IMR-90 (cell line): Measurements from ENCODE around the gene RPL35. TPM values are rescaled to one million over a fixed set of nuclear protein-coding genes. Genes with fewer than 3 reads are reported as not detected.

Experiments
- ATAC-seq: fragments of 200-7000 bp; cut with Tn5 transposase; 2 replicates; pipeline ENCODE4 v1.9.1; 2020; ENCODE audit warnings: low read depth, mild to moderate bottlenecking, moderate library complexity
- BruUV-seq: library from RNA; stranded (reverse); fragments of 400-500 nt; replicated peaks from 2 replicates; lab custom pipeline; 2021; lab: Mats Ljungman, UMichigan
- CTCF ChIA-PET: fragments of 300-600 bp; formaldehyde crosslinking; extraction: SDS; loops from one replicate; lab custom pipeline; 2021; ENCODE audit warnings: antibody characterized with exemption; lab: Yijun Ruan, JAX
- POLR2A ChIA-PET: fragments of 300-600 bp; sonication (Branson Sonifier 250); formaldehyde crosslinking; loops from one replicate; lab custom pipeline; 2022; ENCODE audit warnings: antibody characterized with exemption; ENCODE audit not compliant: unreplicated experiment; lab: Charles Lee
- DNase-seq: peaks from one replicate; pipeline ENCODE4 v3.0.0; 2013
- H2AFZ ChIP-seq: replicated peaks from 2 replicates; pipeline ENCODE3; 2013; ENCODE audit warnings: low read length, mild to moderate bottlenecking; ENCODE audit not compliant: poor library complexity
- H2AK5ac ChIP-seq: 2 replicates; pipeline ENCODE4 v1.6.1; 2013; ENCODE audit warnings: low read depth, low read length, inconsistent platforms
- H2AK9ac ChIP-seq: replicated peaks from 2 replicates; pipeline ENCODE3; 2013; ENCODE audit warnings: mild to moderate bottlenecking, low read depth, low read length, moderate library complexity; ENCODE audit not compliant: poor library complexity
- H2BK120ac ChIP-seq: 2 replicates; pipeline ENCODE4 v1.6.1; 2013; ENCODE audit warnings: low read depth, low read length, inconsistent platforms
- H2BK15ac ChIP-seq: 3 replicates; pipeline ENCODE4 v1.6.1; 2013; ENCODE audit warnings: low read depth, low read length, inconsistent platforms
- H2BK20ac ChIP-seq: 2 replicates; pipeline ENCODE4 v1.6.1; 2013; ENCODE audit warnings: low read depth, mild to moderate bottlenecking, inconsistent platforms, low read length, moderate library complexity
- H2BK5ac ChIP-seq: 2 replicates; pipeline ENCODE4 v1.6.1; 2013; ENCODE audit warnings: mild to moderate bottlenecking, low read depth, low read length, inconsistent platforms; ENCODE audit not compliant: poor library complexity, severe bottlenecking
- H3K14ac ChIP-seq: replicated peaks from 2 replicates; pipeline ENCODE4 v1.6.1; 2013; ENCODE audit warnings: low read depth, low read length, inconsistent platforms
- H3K18ac ChIP-seq: 2 replicates; pipeline ENCODE4 v1.6.1; 2013; ENCODE audit warnings: low read depth, low read length, control low read depth
- H3K23ac ChIP-seq: 2 replicates; pipeline ENCODE4 v1.6.1; 2013; ENCODE audit warnings: low read depth, low read length, inconsistent platforms
- H3K27ac ChIP-seq: 2 replicates; pipeline ENCODE4 v1.5.1; 2013; ENCODE audit warnings: mild to moderate bottlenecking, control low read depth, low read length; ENCODE audit not compliant: insufficient read depth
- H3K27me3 ChIP-seq: 2 replicates; pipeline ENCODE4 v1.6.1; 2013; ENCODE audit warnings: low read length; ENCODE audit not compliant: control insufficient read depth, insufficient read depth
- H3K36me3 ChIP-seq: 2 replicates; pipeline ENCODE4 v1.6.1; 2013; ENCODE audit warnings: low read length, mixed read lengths; ENCODE audit not compliant: control insufficient read depth, insufficient read depth
- H3K4ac ChIP-seq: 2 replicates; pipeline ENCODE4 v1.6.1; 2013; ENCODE audit warnings: low read depth, low read length, inconsistent platforms
- H3K4me1 ChIP-seq: 2 replicates; pipeline ENCODE4 v1.6.1; 2013; ENCODE audit warnings: low read length, mixed read lengths; ENCODE audit not compliant: control insufficient read depth, insufficient read depth
- H3K4me2 ChIP-seq: 2 replicates; pipeline ENCODE4 v1.6.1; 2013; ENCODE audit warnings: low read depth, mild to moderate bottlenecking, control low read depth, low read length, moderate library complexity
- H3K4me3 ChIP-seq: 2 replicates; pipeline ENCODE4 v1.5.1; 2013; ENCODE audit warnings: low read depth, mild to moderate bottlenecking, control low read depth, low read length, moderate library complexity; ENCODE audit not compliant: insufficient read depth
- H3K56ac ChIP-seq: 2 replicates; pipeline ENCODE4 v1.6.1; 2013; ENCODE audit warnings: low read length, inconsistent platforms; ENCODE audit not compliant: insufficient read depth; ENCODE audit errors: extremely low read depth
- H3K79me1 ChIP-seq, 2 experiments: 2 replicates each; pipeline ENCODE4 v1.6.1; 2013; ENCODE audit warnings: low read length in 2 of 2, inconsistent platforms in 1 of 2, low read depth in 1 of 2
- H3K9ac ChIP-seq: 2 replicates; pipeline ENCODE4 v1.6.1; 2013; ENCODE audit warnings: low read depth, low read length, control low read depth
- H3K9me1 ChIP-seq: 2 replicates; pipeline ENCODE4 v1.6.1; 2013; ENCODE audit warnings: low read length, inconsistent platforms; ENCODE audit not compliant: insufficient read depth
- H3K9me3 ChIP-seq: 2 replicates; pipeline ENCODE4 v1.6.1; 2013; ENCODE audit warnings: low read length; ENCODE audit not compliant: control insufficient read depth, insufficient read depth
- H4K20me1 ChIP-seq: 2 replicates; pipeline ENCODE4 v1.6.1; 2013; ENCODE audit warnings: low read length, inconsistent platforms; ENCODE audit not compliant: insufficient read depth
- H4K5ac ChIP-seq: 2 replicates; pipeline ENCODE4 v1.6.1; 2013; ENCODE audit warnings: mild to moderate bottlenecking, low read depth, low read length, control low read depth
- H4K8ac ChIP-seq, 2 experiments: 2 replicates each; pipeline ENCODE4 v1.6.1; 2013; ENCODE audit warnings: low read depth in 2 of 2, low read length in 2 of 2, control low read depth in 1 of 2, inconsistent platforms in 1 of 2
- H4K91ac ChIP-seq: 2 replicates; pipeline ENCODE4 v1.6.1; 2013; ENCODE audit warnings: low read depth, low read length, inconsistent platforms; ENCODE audit not compliant: insufficient read depth
- BHLHE40 ChIP-seq: fragments of 150-350 bp; IDR thresholded peaks from 2 replicates; pipeline ENCODE4 v1.6.1; 2016; ENCODE audit warnings: mild to moderate bottlenecking, low read depth, low read length
- CEBPB ChIP-seq: IDR thresholded peaks from 2 replicates; pipeline ENCODE4 v1.6.1; 2012; ENCODE audit warnings: low read depth, low read length, improper control_type of control experiment
- CTCF ChIP-seq: conservative IDR thresholded peaks from 2 replicates; pipeline ENCODE4 v1.5.1; 2012; ENCODE audit warnings: mild to moderate bottlenecking, low read depth, low read length, improper control_type of control experiment
- ELK1 ChIP-seq: fragments of 150-350 bp; IDR thresholded peaks from 2 replicates; pipeline ENCODE4 v1.6.1; 2016; ENCODE audit warnings: low read depth, mild to moderate bottlenecking, low read length, moderate library complexity, borderline replicate concordance
- FOS ChIP-seq: fragments of 150-350 bp; IDR thresholded peaks from 2 replicates; pipeline ENCODE4 v1.6.1; 2016; ENCODE audit warnings: low read depth, low read length
- MAFK ChIP-seq: IDR thresholded peaks from 2 replicates; pipeline ENCODE4 v1.6.1; 2012; ENCODE audit warnings: low read depth, low read length, improper control_type of control experiment
- MXI1 ChIP-seq: IDR thresholded peaks from 2 replicates; pipeline ENCODE4 v1.6.1; 2012; ENCODE audit warnings: low read depth, mild to moderate bottlenecking, low read length, moderate library complexity, borderline replicate concordance
- NFE2L2 ChIP-seq: fragments of 150-350 bp; IDR thresholded peaks from 2 replicates; pipeline ENCODE4 v1.6.1; 2016; ENCODE audit warnings: low read depth, mild to moderate bottlenecking, low read length
- RCOR1 ChIP-seq: IDR thresholded peaks from 2 replicates; pipeline ENCODE4 v1.6.1; 2012; ENCODE audit warnings: mild to moderate bottlenecking, low read length, improper control_type of control experiment; ENCODE audit not compliant: insufficient replicate concordance
- SMC3 ChIP-seq: fragments of 150-350 bp; IDR thresholded peaks from 2 replicates; pipeline ENCODE4 v1.6.1; 2016; ENCODE audit warnings: low read depth, mild to moderate bottlenecking, antibody characterized with exemption, low read length, moderate library complexity
- whole genome bisulfite sequencing, 2 experiments: methylation state at CpG; one replicate each; pipeline versions ENCODE4 v1.1.5 to v1.1.7; 2013; ENCODE audit warnings: missing lambda C conversion rate in 2 of 2; ENCODE audit not compliant: insufficient read length in 1 of 2; ENCODE audit errors: extremely low coverage in 2 of 2; 5-methylcytosine and 5-hydroxymethylcytosine counted together
- dilution Hi-C: fragments of 300-500 bp; cut with HindIII; formaldehyde crosslinking; loops from one replicate; pipeline ENCODE4 v1.14.3; 2018; ENCODE audit warnings: low sequenced_read_pairs; ENCODE audit not compliant: unreplicated experiment
- in situ Hi-C: fragments of 300-500 bp; cut with MboI; formaldehyde crosslinking; loops from 3 replicates; pipeline ENCODE4 v1.14.3; 2019; ENCODE audit warnings: low sequenced_read_pairs, inconsistent platforms, mixed read lengths
- intact Hi-C: fragments of 100-400 bp; cut with micrococcal nuclease; formaldehyde crosslinking; loops from 2 replicates; pipeline ENCODE4 v1.10.0; 2022
- polyA plus RNA-seq, 3 experiments: library from polyadenylated mRNA; depleted of rRNA; stranded (reverse); fragments of >200 nt; gene quantifications; 2 replicates each; pipeline ENCODE4 v1.2.3, GENCODE V29; 2012; ENCODE audit warnings: low replicate concordance in 1 of 3
- total RNA-seq: library from RNA; depleted of rRNA; stranded (reverse); fragments of >200 nt; gene quantifications from 2 replicates; pipeline ENCODE4 v1.2.3, GENCODE V29; 2012

Gene RPL35
- total and polyA plus RNA-seq, 2 of the 4 experiments (the other 2 are of a cell fraction) = 881 to 1,650 TPM

- TF ChIP-seq ELK1 = no peak; the same call in 1 of the 2 replicates
Observed at GRCh38 chr9:124868511-124869465, 7.0 kb upstream of the RPL35 start (continued).

- Histone ChIP-seq H2BK15ac (no peak overlapping the region), H2BK5ac (no peak overlapping the region), H4K8ac (no peak overlapping the region), H3K36me3 (peaks cover 27% of the 10 kb centered on the region), H3K9me3 (no peaks in the 10 kb centered on the region), H3K23ac (no peak overlapping the region), H3K56ac (no peak overlapping the region), H3K27me3 (no peaks in the 10 kb centered on the region), H2AK5ac (peak overlapping the region; percentile 14; the same call in 1 of the 2 replicates), H3K4ac (no peak overlapping the region), H3K14ac (no peak overlapping the region), H3K4me2 (no peak overlapping the region), H2AK9ac (no peak overlapping the region), H4K91ac (no peak overlapping the region), H4K5ac (no peak overlapping the region), H2AFZ (no peak overlapping the region), H3K18ac (no peak overlapping the region), H3K9ac (no peak overlapping the region), H2BK20ac (no peak overlapping the region), H3K27ac (no peak overlapping the region), H3K4me3 (no peak overlapping the region), H3K9me1 (peaks cover 4% of the 10 kb centered on the region; the same call in 1 of the 2 replicates), H3K79me1 (peaks cover 13 to 49% of the 10 kb centered on the region in 2 experiments), H4K20me1 (peaks cover 33% of the 10 kb centered on the region), H3K4me1 (peaks cover 11% of the 10 kb centered on the region), H2BK120ac (no peak overlapping the region)
- intact Hi-C loops = no loop called here
- DNase-seq (no peak), ATAC-seq (no peak)
- in situ Hi-C loops = loop anchor here (10.0 kb wide), 1 partner anchor 281 kb away; the partner anchor contains the start of gene SCAI
- POLR2A ChIA-PET = interaction anchor here (1.0 kb wide), 1 partner anchor 10 kb away, joined by 5 read pairs; no protein-coding TSS in a partner anchor
- no CpG with 5 or more reads among the region's 7 CpGs for WGBS, 2 experiments
- dilution Hi-C loops = no loop called here
- no TSS peak for BruUV-seq
- CTCF ChIA-PET = no interaction called here
- no peak for TF ChIP-seq ELK1
- TF ChIP-seq FOS = no peak
- no peak for TF ChIP-seq CTCF
- no peak for TF ChIP-seq NFE2L2
- no peak for TF ChIP-seq CEBPB
- TF ChIP-seq SMC3 = no peak
- TF ChIP-seq BHLHE40 = no peak
- TF ChIP-seq MXI1 = no peak
- no peak for TF ChIP-seq MAFK
- TF ChIP-seq RCOR1 = no peak
Observed at GRCh38 chr9:124863371-124863871, 1.7 kb upstream of the RPL35 start.
